HepG2 (cell line): ENCODE data around the gene CLDN9. TPM values are rescaled to one million over a fixed set of nuclear protein-coding genes. Genes with fewer than 3 reads are reported as not detected.

Experiments used
- BRD4 ChIP-seq: sonication (generic); formaldehyde crosslinking; IDR thresholded peaks from 2 replicates; pipeline ENCODE4 v1.4.0; 2020; ENCODE audit warnings: missing genetic modification reagents
- ELF3 ChIP-seq: IDR thresholded peaks from 2 replicates; pipeline ENCODE4 v1.6.1; 2016; ENCODE audit warnings: missing genetic modification reagents, missing compliant biosample characterization
- FOSL1 ChIP-seq: sonication (generic); formaldehyde crosslinking; IDR thresholded peaks from 2 replicates; pipeline ENCODE4 v1.9.0; 2021; ENCODE audit warnings: missing genetic modification reagents, borderline replicate concordance
- FOXK2 ChIP-seq: fragments of 450-650 bp; IDR thresholded peaks from 2 replicates; pipeline ENCODE4 v1.6.1; 2016
- GPN1 ChIP-seq: sonication (generic); formaldehyde crosslinking; IDR thresholded peaks from 2 replicates; pipeline ENCODE4 v1.5.1; 2020; ENCODE audit warnings: missing genetic modification reagents, borderline replicate concordance
- MLXIP ChIP-seq: sonication (generic); formaldehyde crosslinking; IDR thresholded peaks from 2 replicates; pipeline ENCODE4 v1.9.0; 2021; ENCODE audit warnings: missing genetic modification reagents, borderline replicate concordance
- NFRKB ChIP-seq: fragments of 450-650 bp; IDR thresholded peaks from 2 replicates; pipeline ENCODE4 v1.6.1; 2017
- RXRA ChIP-seq: sonication (generic); formaldehyde crosslinking; IDR thresholded peaks from 2 replicates; pipeline ENCODE4 v1.5.1; 2020; ENCODE audit warnings: missing genetic modification reagents
- ZNF281 ChIP-seq: sonication (generic); formaldehyde crosslinking; IDR thresholded peaks from 2 replicates; pipeline ENCODE4 v1.4.0; 2020; ENCODE audit warnings: missing genetic modification reagents, borderline replicate concordance
- ZNF678 ChIP-seq: sonication (generic); formaldehyde crosslinking; IDR thresholded peaks from 2 replicates; pipeline ENCODE4 v1.4.0; 2020; ENCODE audit warnings: mild to moderate bottlenecking, missing genetic modification reagents
- polyA plus RNA-seq, 8 experiments: library from polyadenylated mRNA; depleted of rRNA in 3 of 8; stranded (reverse) in 7 of 8; unstranded in 1 of 8; fragments of >200 nt; fragmentation: Illumina TruSeq in 4 of 8; extraction: Trizol in 4 of 8; gene quantifications; 2 replicates each; pipeline versions ENCODE4 v1.2.1 to v1.2.3, GENCODE V29; 2011 to 2016; ENCODE audit warnings: low read depth in 4 of 8, missing spikeins in 1 of 8, mixed read lengths in 1 of 8; ENCODE audit not compliant: insufficient read depth in 1 of 8
- total RNA-seq, 5 experiments: library from RNA; depleted of rRNA; stranded (reverse); fragments of >200 nt; fragmentation: Illumina TruSeq; extraction: Trizol; gene quantifications; 2 replicates each; pipeline ENCODE4 v1.2.3, GENCODE V29; 2016; ENCODE audit warnings: low read depth in 1 of 5
- TF ChIP-seq, protein P1 (sequence below): sonication (generic); formaldehyde crosslinking; IDR thresholded peaks from 2 replicates; pipeline ENCODE4 v1.5.0; 2020; ENCODE audit warnings: mild to moderate bottlenecking, missing genetic modification reagents, borderline replicate concordance
- TF ChIP-seq, protein P2 (sequence below): sonication (generic); formaldehyde crosslinking; IDR thresholded peaks from one replicate; pipeline ENCODE4 v1.5.1; 2020; ENCODE audit warnings: mild to moderate bottlenecking, missing genetic modification reagents; ENCODE audit errors: not compliant biosample characterization

CLDN9 gene
- total and polyA plus RNA-seq, 2 of the 13 experiments (the other 11 are each of a cell fraction or from before 2014, with no cell fraction given) = 0.15 to 0.26 TPM

- TF ChIP-seq MLXIP (CRISPR knock-in tag) (no peak), GPN1 (CRISPR knock-in tag) (no peak), ZNF678 (CRISPR knock-in tag) (no peak), ZNF281 (CRISPR knock-in tag) (no peak), RXRA (CRISPR knock-in tag) (no peak; the same call in 1 of the 2 replicates), BRD4 (CRISPR knock-in tag) (peak; percentile 88), FOXK2 (no peak), FOSL1 (CRISPR knock-in tag) (no peak), ELF3 (CRISPR knock-in tag) (peak; percentile 30; the same call in 1 of the 2 replicates), NFRKB (no peak)
- TF ChIP-seq, protein P1, sequence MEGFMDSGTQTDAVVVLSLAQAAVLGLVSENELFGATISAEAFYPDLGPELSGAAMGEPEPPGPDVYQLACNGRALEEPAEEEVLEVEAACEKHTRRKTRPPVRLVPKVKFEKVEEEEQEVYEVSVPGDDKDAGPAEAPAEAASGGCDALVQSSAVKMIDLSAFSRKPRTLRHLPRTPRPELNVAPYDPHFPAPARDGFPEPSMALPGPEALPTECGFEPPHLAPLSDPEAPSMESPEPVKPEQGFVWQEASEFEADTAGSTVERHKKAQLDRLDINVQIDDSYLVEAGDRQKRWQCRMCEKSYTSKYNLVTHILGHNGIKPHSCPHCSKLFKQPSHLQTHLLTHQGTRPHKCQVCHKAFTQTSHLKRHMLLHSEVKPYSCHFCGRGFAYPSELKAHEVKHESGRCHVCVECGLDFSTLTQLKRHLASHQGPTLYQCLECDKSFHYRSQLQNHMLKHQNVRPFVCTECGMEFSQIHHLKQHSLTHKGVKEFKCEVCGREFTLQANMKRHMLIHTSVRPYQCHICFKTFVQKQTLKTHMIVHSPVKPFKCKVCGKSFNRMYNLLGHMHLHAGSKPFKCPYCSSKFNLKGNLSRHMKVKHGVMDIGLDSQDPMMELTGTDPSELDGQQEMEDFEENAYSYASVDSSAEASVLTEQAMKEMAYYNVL (CRISPR knock-in tag) = peak; percentile 39; the same call in 1 of the 2 replicates
- TF ChIP-seq, protein P2, sequence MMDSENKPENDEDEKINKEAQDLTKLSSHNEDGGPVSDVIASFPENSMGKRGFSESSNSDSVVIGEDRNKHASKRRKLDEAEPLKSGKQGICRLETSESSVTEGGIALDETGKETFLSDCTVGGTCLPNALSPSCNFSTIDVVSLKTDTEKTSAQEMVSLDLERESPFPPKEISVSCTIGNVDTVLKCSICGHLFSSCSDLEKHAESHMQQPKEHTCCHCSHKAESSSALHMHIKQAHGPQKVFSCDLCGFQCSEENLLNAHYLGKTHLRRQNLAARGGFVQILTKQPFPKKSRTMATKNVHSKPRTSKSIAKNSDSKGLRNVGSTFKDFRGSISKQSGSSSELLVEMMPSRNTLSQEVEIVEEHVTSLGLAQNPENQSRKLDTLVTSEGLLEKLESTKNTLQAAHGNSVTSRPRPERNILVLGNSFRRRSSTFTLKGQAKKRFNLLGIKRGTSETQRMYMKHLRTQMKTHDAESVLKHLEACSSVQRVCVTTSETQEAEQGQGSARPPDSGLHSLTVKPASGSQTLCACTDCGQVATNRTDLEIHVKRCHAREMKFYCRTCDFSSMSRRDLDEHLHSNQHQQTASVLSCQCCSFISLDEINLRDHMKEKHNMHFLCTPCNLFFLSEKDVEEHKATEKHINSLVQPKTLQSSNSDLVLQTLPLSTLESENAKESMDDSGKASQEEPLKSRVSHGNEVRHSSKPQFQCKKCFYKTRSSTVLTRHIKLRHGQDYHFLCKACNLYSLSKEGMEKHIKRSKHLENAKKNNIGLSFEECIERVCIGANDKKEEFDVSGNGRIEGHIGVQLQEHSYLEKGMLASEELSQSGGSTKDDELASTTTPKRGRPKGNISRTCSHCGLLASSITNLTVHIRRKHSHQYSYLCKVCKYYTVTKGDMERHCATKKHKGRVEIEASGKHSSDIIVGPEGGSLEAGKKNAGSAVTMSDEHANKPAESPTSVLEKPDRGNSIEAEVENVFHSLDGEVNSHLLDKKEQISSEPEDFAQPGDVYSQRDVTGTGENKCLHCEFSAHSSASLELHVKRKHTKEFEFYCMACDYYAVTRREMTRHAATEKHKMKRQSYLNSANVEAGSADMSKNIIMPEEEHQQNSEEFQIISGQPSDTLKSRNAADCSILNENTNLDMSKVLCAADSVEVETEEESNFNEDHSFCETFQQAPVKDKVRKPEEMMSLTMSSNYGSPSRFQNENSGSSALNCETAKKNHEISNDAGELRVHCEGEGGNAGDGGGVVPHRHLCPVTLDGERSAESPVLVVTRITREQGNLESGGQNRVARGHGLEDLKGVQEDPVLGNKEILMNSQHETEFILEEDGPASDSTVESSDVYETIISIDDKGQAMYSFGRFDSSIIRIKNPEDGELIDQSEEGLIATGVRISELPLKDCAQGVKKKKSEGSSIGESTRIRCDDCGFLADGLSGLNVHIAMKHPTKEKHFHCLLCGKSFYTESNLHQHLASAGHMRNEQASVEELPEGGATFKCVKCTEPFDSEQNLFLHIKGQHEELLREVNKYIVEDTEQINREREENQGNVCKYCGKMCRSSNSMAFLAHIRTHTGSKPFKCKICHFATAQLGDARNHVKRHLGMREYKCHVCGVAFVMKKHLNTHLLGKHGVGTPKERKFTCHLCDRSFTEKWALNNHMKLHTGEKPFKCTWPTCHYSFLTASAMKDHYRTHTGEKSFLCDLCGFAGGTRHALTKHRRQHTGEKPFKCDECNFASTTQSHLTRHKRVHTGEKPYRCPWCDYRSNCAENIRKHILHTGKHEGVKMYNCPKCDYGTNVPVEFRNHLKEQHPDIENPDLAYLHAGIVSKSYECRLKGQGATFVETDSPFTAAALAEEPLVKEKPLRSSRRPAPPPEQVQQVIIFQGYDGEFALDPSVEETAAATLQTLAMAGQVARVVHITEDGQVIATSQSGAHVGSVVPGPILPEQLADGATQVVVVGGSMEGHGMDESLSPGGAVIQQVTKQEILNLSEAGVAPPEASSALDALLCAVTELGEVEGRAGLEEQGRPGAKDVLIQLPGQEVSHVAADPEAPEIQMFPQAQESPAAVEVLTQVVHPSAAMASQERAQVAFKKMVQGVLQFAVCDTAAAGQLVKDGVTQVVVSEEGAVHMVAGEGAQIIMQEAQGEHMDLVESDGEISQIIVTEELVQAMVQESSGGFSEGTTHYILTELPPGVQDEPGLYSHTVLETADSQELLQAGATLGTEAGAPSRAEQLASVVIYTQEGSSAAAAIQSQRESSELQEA = no peak
Observed at GRCh38 chr16:2980227-2981176, 32.2 kb upstream of the CLDN9 start, which contains the start of gene PKMYT1 (continued).
